SK-N-SH treated with all-trans-retinoic acid at 6 μM for 48 hours (cell line): ENCODE results near the gene LYRM9.

Experiments
- ATAC-seq: fragments of 200-7000 bp; cut with Tn5 transposase; 3 replicates; pipeline ENCODE4 v1.9.1; 2020; ENCODE audit warnings: mild to moderate bottlenecking, moderate library complexity
- ARNTL ChIP-seq: fragments of 450-650 bp; formaldehyde crosslinking; IDR thresholded peaks from 2 replicates; pipeline ENCODE4 v1.5.0; 2020; ENCODE audit warnings: low read depth, mild to moderate bottlenecking, moderate library complexity, borderline replicate concordance
- BACH2 ChIP-seq: fragments of 250-450 bp; sonication (Bioruptor Pico); IDR thresholded peaks from 2 replicates; pipeline ENCODE4 v1.9.0; 2021; ENCODE audit warnings: mild to moderate bottlenecking, borderline replicate concordance
- CSDC2 ChIP-seq: fragments of 250-450 bp; sonication (Bioruptor Pico); IDR thresholded peaks from 2 replicates; pipeline ENCODE4 v1.5.0; 2020; ENCODE audit warnings: mild to moderate bottlenecking, moderate library complexity
- ESRRG ChIP-seq: fragments of 250-450 bp; sonication (Bioruptor Pico); IDR thresholded peaks from 2 replicates; pipeline ENCODE4 v1.6.1; 2021; ENCODE audit warnings: mild to moderate bottlenecking
- OSR1 ChIP-seq: fragments of 250-450 bp; sonication (Bioruptor Pico); IDR thresholded peaks from 2 replicates; pipeline ENCODE4 v1.8.0; 2022; ENCODE audit warnings: moderate library complexity, mild to moderate bottlenecking, inconsistent platforms
- PATZ1 ChIP-seq: fragments of 250-450 bp; sonication (Bioruptor Pico); IDR thresholded peaks from 2 replicates; pipeline ENCODE4 v1.8.0; 2020; ENCODE audit warnings: mild to moderate bottlenecking, moderate library complexity, borderline replicate concordance
- POU6F1 ChIP-seq: fragments of 250-450 bp; sonication (Bioruptor Pico); IDR thresholded peaks from 2 replicates; pipeline ENCODE4 v1.8.0; 2021; ENCODE audit warnings: low read depth, mild to moderate bottlenecking, moderate library complexity, borderline replicate concordance
- PPARA ChIP-seq: fragments of 250-450 bp; sonication (Bioruptor Pico); IDR thresholded peaks from 2 replicates; pipeline ENCODE4 v1.5.0; 2020; ENCODE audit warnings: mild to moderate bottlenecking, borderline replicate concordance
- RARB ChIP-seq: fragments of 250-450 bp; sonication (Bioruptor Pico); IDR thresholded peaks from 2 replicates; pipeline ENCODE4 v1.8.0; 2021; ENCODE audit warnings: mild to moderate bottlenecking, moderate library complexity
- SNAI2 ChIP-seq: fragments of 250-450 bp; sonication (Bioruptor Pico); IDR thresholded peaks from 2 replicates; pipeline ENCODE4 v1.5.0; 2020; ENCODE audit warnings: mild to moderate bottlenecking, moderate library complexity
- TCF4 ChIP-seq: fragments of 250-450 bp; sonication (Bioruptor Pico); IDR thresholded peaks from 2 replicates; pipeline ENCODE4 v1.8.0; 2021; ENCODE audit warnings: mild to moderate bottlenecking, moderate library complexity, borderline replicate concordance
- TSHZ2 ChIP-seq: fragments of 250-450 bp; sonication (Bioruptor Pico); IDR thresholded peaks from 2 replicates; pipeline ENCODE4 v1.5.0; 2020; ENCODE audit warnings: mild to moderate bottlenecking, moderate library complexity
- ZC3H10 ChIP-seq: fragments of 250-450 bp; sonication (Bioruptor Pico); IDR thresholded peaks from 2 replicates; pipeline ENCODE4 v1.5.1; 2021; ENCODE audit warnings: mild to moderate bottlenecking, moderate library complexity
- ZNF565 ChIP-seq: fragments of 450-650 bp; formaldehyde crosslinking; conservative IDR thresholded peaks from 2 replicates; pipeline ENCODE4 v1.5.0; 2020; ENCODE audit warnings: low read depth, mild to moderate bottlenecking, moderate library complexity
- ZNF70 ChIP-seq: fragments of 450-650 bp; formaldehyde crosslinking; IDR thresholded peaks from 2 replicates; pipeline ENCODE4 v1.5.0; 2020; ENCODE audit warnings: mild to moderate bottlenecking, moderate library complexity
- ZNF8 ChIP-seq: fragments of 450-650 bp; formaldehyde crosslinking; IDR thresholded peaks from 2 replicates; pipeline ENCODE4 v1.5.0; 2020; ENCODE audit warnings: mild to moderate bottlenecking, moderate library complexity

Gene LYRM9

GRCh38 chr17:27906226-27906580 is 13.0 kb upstream of the LYRM9 start:
- TF ChIP-seq PATZ1 (CRISPR knock-in tag): no peak
- no peak for TF ChIP-seq ESRRG
- TF ChIP-seq ZC3H10 (CRISPR knock-in tag): no peak
- TF ChIP-seq TCF4 (CRISPR knock-in tag): no peak
- no peak for TF ChIP-seq ZNF70 (CRISPR knock-in tag)
- no peak for TF ChIP-seq ARNTL (CRISPR knock-in tag)
- no peak for ATAC-seq

- TF ChIP-seq TCF4 (CRISPR knock-in tag) (no peak), POU6F1 (no peak), RARB (no peak), ZNF565 (no peak), TSHZ2 (CRISPR knock-in tag) (no peak), ZNF70 (CRISPR knock-in tag) (no peak), CSDC2 (CRISPR knock-in tag) (no peak), PPARA (CRISPR knock-in tag) (no peak)
- TF ChIP-seq, all 23 proteins: peak for 0
- ATAC-seq: no peak
Measured at GRCh38 chr17:27905447-27906225, 12.5 kb upstream of the LYRM9 start.

- no peak for ATAC-seq
- no peak for TF ChIP-seq POU6F1
Measured at GRCh38 chr17:27904534-27905446, 11.6 kb upstream of the LYRM9 start.

- ATAC-seq: no peak
- TF ChIP-seq TSHZ2 (CRISPR knock-in tag): no peak
- TF ChIP-seq PATZ1 (CRISPR knock-in tag): no peak
- no peak for TF ChIP-seq POU6F1
- no peak for TF ChIP-seq ZNF8 (CRISPR knock-in tag)
- TF ChIP-seq ARNTL (CRISPR knock-in tag): no peak
- no peak for TF ChIP-seq ESRRG
- TF ChIP-seq SNAI2 (CRISPR knock-in tag): no peak
- no peak for TF ChIP-seq OSR1 (CRISPR knock-in tag)
- TF ChIP-seq BACH2 (CRISPR knock-in tag): no peak
Measured at GRCh38 chr17:27904114-27904513, 10.9 kb upstream of the LYRM9 start.
